ENCODE data around the gene DCX. TPM values are rescaled to one million over a fixed set of nuclear protein-coding genes. Genes with fewer than 3 reads are reported as not detected.

DCX gene
- total RNA-seq, 2 donors from 2014 or later: 0.66 to 1.1 TPM

DNA sequence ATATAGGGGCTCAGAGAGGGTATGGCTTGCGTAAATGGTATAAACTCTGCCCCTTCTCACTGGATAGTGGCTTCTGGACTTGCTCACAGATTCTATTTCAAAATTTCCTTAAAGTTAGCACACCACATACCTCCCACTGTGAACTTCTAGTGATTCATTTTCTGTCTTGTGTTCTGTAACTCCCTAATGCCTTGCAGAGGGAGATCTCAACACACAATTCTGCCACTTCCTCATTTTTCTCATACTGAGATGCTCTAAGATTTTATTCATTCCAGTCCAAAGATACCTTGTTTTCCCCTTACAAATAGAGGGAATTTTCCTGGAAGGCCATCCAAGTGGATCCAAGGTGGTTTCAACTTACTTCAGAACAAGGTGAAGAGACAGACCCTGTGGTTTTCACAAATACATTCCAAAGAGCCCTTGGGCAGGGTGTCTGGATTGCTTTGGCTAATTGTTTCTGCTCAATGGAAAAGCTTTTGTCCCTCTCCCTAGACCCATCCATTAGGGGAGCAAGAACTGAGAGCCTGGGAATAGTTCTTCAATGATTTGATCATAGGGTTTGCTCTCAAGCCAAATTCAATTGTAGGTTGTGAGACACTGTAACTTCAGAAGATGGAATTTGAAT lies 89.6 kb downstream of the DCX start:
- Histone ChIP-seq H3K4me1 (ENCODE audit: control insufficient read depth, insufficient read depth, low read length) (no peaks in the 10 kb centered on the region), H3K36me3 (ENCODE audit: control insufficient read depth, insufficient read depth, low read length) (no peaks in the 10 kb centered on the region), H3K9me3 (ENCODE audit: control insufficient read depth, low read length) (no peaks in the 10 kb centered on the region), H3K4me3 (ENCODE audit: low read length) (no peak overlapping the region), H3K9ac (ENCODE audit: extremely low read depth, low read length, poor library complexity, severe bottlenecking) (no peak overlapping the region), H3K27ac (ENCODE audit: low read depth, low read length) (no peak overlapping the region), H3K27me3 (ENCODE audit: control insufficient read depth, insufficient read depth, low read length, poor library complexity, severe bottlenecking) (no peaks in the 10 kb centered on the region)
- H3K9me3 Mint-ChIP-seq: no peaks in the 10 kb centered on the region
- peaks cover 19% of the 10 kb centered on the region for H3K4me1 Mint-ChIP-seq
- no peak for DNase-seq
- H3K36me3 Mint-ChIP-seq (ENCODE audit: low read depth): no peaks in the 10 kb centered on the region
- TF ChIP-seq, protein P1, sequence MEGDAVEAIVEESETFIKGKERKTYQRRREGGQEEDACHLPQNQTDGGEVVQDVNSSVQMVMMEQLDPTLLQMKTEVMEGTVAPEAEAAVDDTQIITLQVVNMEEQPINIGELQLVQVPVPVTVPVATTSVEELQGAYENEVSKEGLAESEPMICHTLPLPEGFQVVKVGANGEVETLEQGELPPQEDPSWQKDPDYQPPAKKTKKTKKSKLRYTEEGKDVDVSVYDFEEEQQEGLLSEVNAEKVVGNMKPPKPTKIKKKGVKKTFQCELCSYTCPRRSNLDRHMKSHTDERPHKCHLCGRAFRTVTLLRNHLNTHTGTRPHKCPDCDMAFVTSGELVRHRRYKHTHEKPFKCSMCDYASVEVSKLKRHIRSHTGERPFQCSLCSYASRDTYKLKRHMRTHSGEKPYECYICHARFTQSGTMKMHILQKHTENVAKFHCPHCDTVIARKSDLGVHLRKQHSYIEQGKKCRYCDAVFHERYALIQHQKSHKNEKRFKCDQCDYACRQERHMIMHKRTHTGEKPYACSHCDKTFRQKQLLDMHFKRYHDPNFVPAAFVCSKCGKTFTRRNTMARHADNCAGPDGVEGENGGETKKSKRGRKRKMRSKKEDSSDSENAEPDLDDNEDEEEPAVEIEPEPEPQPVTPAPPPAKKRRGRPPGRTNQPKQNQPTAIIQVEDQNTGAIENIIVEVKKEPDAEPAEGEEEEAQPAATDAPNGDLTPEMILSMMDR (conservative IDR thresholded peaks at IDR 0.05): no peak
- H3K4me3 Mint-ChIP-seq: no peak overlapping the region
- 100% methylated on average over 1 of the region's 1 CpG; no CpG with 5 or more reads in 1 of the 2 experiments for WGBS, 2 experiments (ENCODE audit: insufficient coverage in 1 of 2, insufficient read length in 1 of 2)
- H3K27me3 Mint-ChIP-seq (ENCODE audit: insufficient read depth): peaks cover under 1% of the 10 kb centered on the region
- no peak overlapping the region for H3K27ac Mint-ChIP-seq

DNA sequence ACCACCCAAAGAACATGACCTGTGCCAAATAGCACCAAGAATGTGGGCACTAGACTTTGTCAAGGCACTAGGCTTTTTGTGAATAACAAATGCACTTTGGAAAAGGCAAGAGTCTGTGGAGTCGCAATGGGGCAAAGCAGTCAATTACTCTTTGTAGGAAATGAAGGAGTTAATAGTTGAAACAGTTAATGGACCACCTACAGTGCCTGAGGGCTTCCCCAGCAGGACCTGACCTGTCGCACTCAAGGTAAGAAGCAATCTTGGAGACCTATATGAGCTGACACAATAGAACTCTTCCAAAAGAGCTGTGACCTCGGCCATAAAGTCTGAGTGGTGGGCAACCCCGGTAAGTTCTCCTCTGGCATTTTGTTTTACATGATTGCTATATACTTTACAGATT lies 92.5 kb downstream of the DCX start:
- peaks cover 11% of the 10 kb centered on the region for H3K4me1 Mint-ChIP-seq
- H3K27me3 Mint-ChIP-seq (ENCODE audit: insufficient read depth): peaks cover 2% of the 10 kb centered on the region
- no peak overlapping the region for H3K27ac Mint-ChIP-seq
- no peaks in the 10 kb centered on the region for H3K4me1 ChIP-seq (ENCODE audit: control insufficient read depth, insufficient read depth, low read length)
- H3K4me3 ChIP-seq (ENCODE audit: low read length): no peak overlapping the region
- TF ChIP-seq, protein P1 (conservative IDR thresholded peaks at IDR 0.05): no peak
- no peaks in the 10 kb centered on the region for H3K9me3 ChIP-seq (ENCODE audit: control insufficient read depth, low read length)
- no peaks in the 10 kb centered on the region for H3K27me3 ChIP-seq (ENCODE audit: control insufficient read depth, insufficient read depth, low read length, poor library complexity, severe bottlenecking)
- H3K4me3 Mint-ChIP-seq: no peak overlapping the region
- H3K27ac ChIP-seq (ENCODE audit: low read depth, low read length): no peak overlapping the region
- no peaks in the 10 kb centered on the region for H3K36me3 ChIP-seq (ENCODE audit: control insufficient read depth, insufficient read depth, low read length)
- peak; percentile 56 for DNase-seq
- H3K36me3 Mint-ChIP-seq (ENCODE audit: low read depth): no peaks in the 10 kb centered on the region
- H3K9me3 Mint-ChIP-seq: no peaks in the 10 kb centered on the region
- no peak overlapping the region for H3K9ac ChIP-seq (ENCODE audit: extremely low read depth, low read length, poor library complexity, severe bottlenecking)
- WGBS, 2 experiments (ENCODE audit: insufficient coverage in 1 of 2, insufficient read length in 1 of 2): 67 to 86% methylated on average over 1 to 4 of the region's 4 CpGs

DNA sequence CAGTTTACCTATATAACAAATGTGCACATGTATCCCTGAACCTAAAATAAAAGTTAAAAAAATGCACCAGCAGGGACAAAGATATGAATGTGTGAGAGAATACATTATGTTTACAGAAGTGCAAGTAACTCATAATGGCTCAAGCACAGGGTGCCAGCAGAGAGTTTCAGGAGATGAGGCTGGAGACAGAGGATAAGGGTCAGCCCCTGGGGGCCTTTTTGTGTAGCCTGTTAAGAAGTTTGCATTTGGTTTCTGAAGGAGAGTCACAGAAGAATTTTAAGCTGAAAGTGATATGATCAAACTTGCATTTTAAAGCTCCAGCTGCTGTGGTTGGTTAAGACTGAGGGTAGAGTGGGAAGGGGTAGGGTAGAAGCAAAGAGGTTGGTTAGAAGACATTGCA lies 93.1 kb downstream of the DCX start:
- peaks cover 2% of the 10 kb centered on the region for H3K27me3 Mint-ChIP-seq (ENCODE audit: insufficient read depth)
- no peak for DNase-seq
- Histone ChIP-seq H3K27ac (ENCODE audit: low read depth, low read length) (no peak overlapping the region), H3K36me3 (ENCODE audit: control insufficient read depth, insufficient read depth, low read length) (no peaks in the 10 kb centered on the region), H3K9ac (ENCODE audit: extremely low read depth, low read length, poor library complexity, severe bottlenecking) (no peak overlapping the region), H3K4me1 (ENCODE audit: control insufficient read depth, insufficient read depth, low read length) (no peaks in the 10 kb centered on the region), H3K27me3 (ENCODE audit: control insufficient read depth, insufficient read depth, low read length, poor library complexity, severe bottlenecking) (no peaks in the 10 kb centered on the region), H3K9me3 (ENCODE audit: control insufficient read depth, low read length) (no peaks in the 10 kb centered on the region), H3K4me3 (ENCODE audit: low read length) (no peak overlapping the region)
- H3K4me3 Mint-ChIP-seq: no peak overlapping the region
- no peak overlapping the region for H3K27ac Mint-ChIP-seq
- TF ChIP-seq, protein P1 (conservative IDR thresholded peaks at IDR 0.05): no peak
- no peaks in the 10 kb centered on the region for H3K36me3 Mint-ChIP-seq (ENCODE audit: low read depth)
- peaks cover 11% of the 10 kb centered on the region for H3K4me1 Mint-ChIP-seq
- peaks cover 2% of the 10 kb centered on the region for H3K9me3 Mint-ChIP-seq

Measured in endodermal cell (in vitro differentiated cells).